Measurements from ENCODE around the gene ADGRL3. TPM values are rescaled to one million over a fixed set of nuclear protein-coding genes. Genes with fewer than 3 reads are reported as not detected.

The ADGRL3 gene
- total RNA-seq, 4 donors from 2014 or later, result 6.5 to 19.0 (median 14.0) TPM

- H3K4me1 ChIP-seq, result peaks cover 29% of the 10 kb centered on the region
- H3K27me3 ChIP-seq, result peaks cover 37% of the 10 kb centered on the region
- TF ChIP-seq POLR2A (IDR thresholded peaks at IDR 0.05) (no peak), POLR2AphosphoS5 (IDR thresholded peaks at IDR 0.05) (no peak), CTCF (IDR thresholded peaks at IDR 0.05) (no peak), EP300 (IDR thresholded peaks at IDR 0.05) (no peak)
- 1% methylated on average over 34 of the region's 41 CpGs for WGBS
- no peaks in the 10 kb centered on the region for H3K36me3 ChIP-seq
- no peaks in the 10 kb centered on the region for H3K9me3 ChIP-seq
- H3K27ac ChIP-seq, result peak overlapping the region; percentile 23
- H3K4me3 ChIP-seq, result peak overlapping the region; percentile 67
- DNase-seq (ENCODE audit: low spot score in 2 of 2), result peak in 1 of 2 donors; percentile 40
These were observed 895 bp downstream of the ADGRL3 start for GRCh38 chr4:61200916-61201526.

- Histone ChIP-seq H3K27me3 (peaks cover 40% of the 10 kb centered on the region), H3K27ac (peak overlapping the region; percentile 23), H3K4me1 (peaks cover 29% of the 10 kb centered on the region), H3K9me3 (no peaks in the 10 kb centered on the region), H3K4me3 (peak overlapping the region; percentile 67), H3K36me3 (no peaks in the 10 kb centered on the region)
- no peak for TF ChIP-seq POLR2A (IDR thresholded peaks at IDR 0.05)
- no peak for TF ChIP-seq CTCF (IDR thresholded peaks at IDR 0.05)
- no peak for TF ChIP-seq POLR2AphosphoS5 (IDR thresholded peaks at IDR 0.05)
- TF ChIP-seq EP300 (IDR thresholded peaks at IDR 0.05), result no peak
- peak in 1 of 2 donors; percentile 55 for DNase-seq (ENCODE audit: low spot score in 2 of 2)
- WGBS, result 2% methylated on average over 17 of the region's 28 CpGs
These were observed 1.4 kb downstream of the ADGRL3 start for GRCh38 chr4:61201561-61201960.

- Histone ChIP-seq H3K27me3 (peaks cover 43% of the 10 kb centered on the region), H3K27ac (peak overlapping the region; percentile 25)
These were observed 2.0 kb downstream of the ADGRL3 start for GRCh38 chr4:61201961-61202637.

GRCh38 chr4:61202638-61203435 lies 2.7 kb downstream of the ADGRL3 start:
- no peak for TF ChIP-seq EP300 (IDR thresholded peaks at IDR 0.05)
- TF ChIP-seq POLR2AphosphoS5 (IDR thresholded peaks at IDR 0.05), result no peak
- TF ChIP-seq POLR2A (IDR thresholded peaks at IDR 0.05), result no peak
- TF ChIP-seq CTCF (IDR thresholded peaks at IDR 0.05), result no peak
- H3K4me1 ChIP-seq, result peaks cover 29% of the 10 kb centered on the region
- peaks cover 43% of the 10 kb centered on the region for H3K27me3 ChIP-seq
- 4% methylated on average over 25 of the region's 41 CpGs for WGBS
- H3K9me3 ChIP-seq, result no peaks in the 10 kb centered on the region
- H3K4me3 ChIP-seq, result peak overlapping the region; percentile 67
- no peaks in the 10 kb centered on the region for H3K36me3 ChIP-seq
- no peak for DNase-seq (ENCODE audit: low spot score in 2 of 2)
- H3K27ac ChIP-seq, result peak overlapping the region; percentile 25

More at GRCh38 chr4:61201961-61202637, 2.0 kb downstream of the ADGRL3 start:
- Histone ChIP-seq H3K36me3 (no peaks in the 10 kb centered on the region), H3K4me1 (peaks cover 29% of the 10 kb centered on the region), H3K4me3 (peak overlapping the region; percentile 67), H3K9me3 (no peaks in the 10 kb centered on the region)
- TF ChIP-seq EP300 (IDR thresholded peaks at IDR 0.05) (no peak), POLR2AphosphoS5 (IDR thresholded peaks at IDR 0.05) (no peak), CTCF (IDR thresholded peaks at IDR 0.05) (no peak), POLR2A (IDR thresholded peaks at IDR 0.05) (no peak)
- DNase-seq (ENCODE audit: low spot score in 2 of 2), result peak in 1 of 2 donors; percentile 49
- 0% methylated on average over 28 of the region's 51 CpGs for WGBS

- WGBS, result 52% methylated on average over 3 of the region's 3 CpGs
- Histone ChIP-seq H3K36me3 (no peaks in the 10 kb centered on the region), H3K9me3 (no peaks in the 10 kb centered on the region), H3K4me3 (peak overlapping the region; percentile 67), H3K4me1 (peaks cover 29% of the 10 kb centered on the region), H3K27ac (no peak overlapping the region), H3K27me3 (peaks cover 43% of the 10 kb centered on the region)
- DNase-seq (ENCODE audit: low spot score in 2 of 2), result no peak
- TF ChIP-seq POLR2A (IDR thresholded peaks at IDR 0.05), result no peak
- no peak for TF ChIP-seq CTCF (IDR thresholded peaks at IDR 0.05)
- no peak for TF ChIP-seq POLR2AphosphoS5 (IDR thresholded peaks at IDR 0.05)
- no peak for TF ChIP-seq EP300 (IDR thresholded peaks at IDR 0.05)
These were observed 3.3 kb downstream of the ADGRL3 start for GRCh38 chr4:61203436-61203790.

All from suprapubic skin (tissue), 4 donors.